Liver (tissue), 9 donors: ENCODE data around the gene KCNK13. TPM values are rescaled to one million over a fixed set of nuclear protein-coding genes. Genes with fewer than 3 reads are reported as not detected.

Experiments
- DNase-seq: peaks from one replicate; pipeline ENCODE4 v3.0.0-alpha.2; 2017; ENCODE audit warnings: low spot score
- H3K27ac ChIP-seq, 2 donors: one replicate each; pipeline ENCODE4 v1.7.0; 2013; ENCODE audit warnings: inconsistent platforms in 2 of 2, low read length in 2 of 2, control low read depth in 1 of 2, low read depth in 1 of 2, mild to moderate bottlenecking in 1 of 2
- H3K27me3 ChIP-seq, 4 donors: one replicate each; pipeline versions ENCODE4 v1.6.1 to v1.7.0; 2013; ENCODE audit warnings: low read length in 3 of 4, inconsistent platforms in 1 of 4, mild to moderate bottlenecking in 1 of 4, moderate library complexity in 1 of 4; ENCODE audit not compliant: control insufficient read depth in 4 of 4, insufficient read depth in 4 of 4
- H3K36me3 ChIP-seq, 4 donors: one replicate each; pipeline versions ENCODE4 v1.6.1 to v1.7.0; 2013; ENCODE audit warnings: low read length in 3 of 4, mild to moderate bottlenecking in 3 of 4, low read depth in 1 of 4, moderate library complexity in 1 of 4; ENCODE audit not compliant: control insufficient read depth in 4 of 4, insufficient read depth in 3 of 4
- H3K4me1 ChIP-seq, 4 donors: one replicate each; pipeline versions ENCODE4 v1.6.1 to v1.7.0; 2013; ENCODE audit warnings: low read length in 3 of 4, mild to moderate bottlenecking in 3 of 4, moderate library complexity in 1 of 4; ENCODE audit not compliant: control insufficient read depth in 4 of 4, insufficient read depth in 4 of 4
- H3K4me3 ChIP-seq, 3 donors: one replicate each; pipeline versions ENCODE4 v1.6.1 to v1.7.0; 2013; ENCODE audit warnings: low read length in 3 of 3, control low read depth in 1 of 3, low read depth in 1 of 3, mild to moderate bottlenecking in 1 of 3
- H3K9ac ChIP-seq, 2 donors: one replicate each; pipeline ENCODE4 v1.7.0; 2013; ENCODE audit warnings: low read length in 2 of 2, mild to moderate bottlenecking in 2 of 2, moderate library complexity in 2 of 2, control low read depth in 1 of 2, low read depth in 1 of 2
- H3K9me3 ChIP-seq, 4 donors: one replicate each; pipeline versions ENCODE4 v1.6.1 to v1.7.0; 2013; ENCODE audit warnings: low read length in 3 of 4; ENCODE audit not compliant: control insufficient read depth in 4 of 4
- EGR1 ChIP-seq, 2 donors: IDR thresholded peaks; 2 replicates each; pipeline ENCODE4 v1.6.1; 2016 to 2018; ENCODE audit warnings: antibody characterized with exemption in 2 of 2, low read depth in 2 of 2
- FOXA1 ChIP-seq: IDR thresholded peaks from 2 replicates; pipeline ENCODE4 v1.6.1; 2016; ENCODE audit warnings: antibody characterized with exemption
- FOXA2 ChIP-seq: IDR thresholded peaks from 2 replicates; pipeline ENCODE4 v1.6.1; 2016; ENCODE audit warnings: antibody characterized with exemption
- HNF4G ChIP-seq: IDR thresholded peaks from 2 replicates; pipeline ENCODE4 v1.6.1; 2016; ENCODE audit warnings: antibody characterized with exemption
- JUND ChIP-seq, 2 donors: IDR thresholded peaks; 2 replicates each; pipeline ENCODE4 v1.6.1; 2016; ENCODE audit warnings: antibody characterized with exemption in 2 of 2
- RAD21 ChIP-seq, 2 donors: IDR thresholded peaks; 2 replicates each; pipeline ENCODE4 v1.6.1; 2016; ENCODE audit warnings: antibody characterized with exemption in 2 of 2, mild to moderate bottlenecking in 2 of 2
- RXRA ChIP-seq, 2 donors: IDR thresholded peaks; 2 replicates each; pipeline ENCODE4 v1.6.1; 2017 to 2018; ENCODE audit warnings: antibody characterized with exemption in 2 of 2, mild to moderate bottlenecking in 1 of 2
- TAF1 ChIP-seq: conservative IDR thresholded peaks from 2 replicates; pipeline ENCODE4 v1.6.1; 2016; ENCODE audit warnings: antibody characterized with exemption, mild to moderate bottlenecking
- YY1 ChIP-seq: IDR thresholded peaks from 2 replicates; pipeline ENCODE4 v1.6.1; 2016; ENCODE audit warnings: antibody characterized with exemption, mild to moderate bottlenecking
- WGBS: extraction: QIAGEN DNeasy Blood & Tissue Kit; methylation state at CpG from one replicate; pipeline ENCODE4 v1.1.7; 2013; 5-methylcytosine and 5-hydroxymethylcytosine counted together
- polyA plus RNA-seq, 2 donors: library from polyadenylated mRNA; stranded (reverse) in 1 of 2; unstranded in 1 of 2; fragments of 200-250 nt in 1 of 2; fragments of >200 nt in 1 of 2; fragmentation: Nextera tagmentation in 1 of 2; extraction: Ambion mirVana in 1 of 2; gene quantifications; one replicate each; pipeline versions ENCODE4 v1.2.1 to v1.2.3, GENCODE V29; 2013 to 2015
- total RNA-seq, 2 donors: library from RNA; depleted of rRNA; stranded (reverse); fragments of >200 nt; gene quantifications; one replicate each; pipeline ENCODE4 v1.2.3, GENCODE V29; 2014
- TF ChIP-seq, protein P1 (sequence below): IDR thresholded peaks from 2 replicates; pipeline ENCODE4 v1.6.1; 2016; ENCODE audit warnings: antibody characterized with exemption, mild to moderate bottlenecking
- TF ChIP-seq, protein P2 (sequence below): IDR thresholded peaks from 2 replicates; pipeline ENCODE4 v1.6.1; 2016; ENCODE audit warnings: antibody characterized with exemption
- TF ChIP-seq, protein P3 (sequence below): IDR thresholded peaks from 2 replicates; pipeline ENCODE4 v1.6.1; 2016; ENCODE audit warnings: antibody characterized with exemption
- TF ChIP-seq, protein P4 (sequence below): IDR thresholded peaks from 2 replicates; pipeline ENCODE4 v1.6.1; 2016; ENCODE audit warnings: antibody characterized with exemption
- TF ChIP-seq, protein P5 (sequence below): fragments of 150-350 bp; IDR thresholded peaks from 2 replicates; pipeline ENCODE4 v1.5.1; 2017; ENCODE audit warnings: improper control_type of control experiment, low read depth, low read length; ENCODE audit not compliant: missing input control
- donor health status: healthy.
- donor health status: healthy.
- donor health status: healthy.
- donor health status: healthy.
- donor health status: healthy.

The KCNK13 gene
- total and polyA plus RNA-seq, 4 donors, result 0.25 to 0.61 (median 0.38) TPM; not detected in 1

DNA sequence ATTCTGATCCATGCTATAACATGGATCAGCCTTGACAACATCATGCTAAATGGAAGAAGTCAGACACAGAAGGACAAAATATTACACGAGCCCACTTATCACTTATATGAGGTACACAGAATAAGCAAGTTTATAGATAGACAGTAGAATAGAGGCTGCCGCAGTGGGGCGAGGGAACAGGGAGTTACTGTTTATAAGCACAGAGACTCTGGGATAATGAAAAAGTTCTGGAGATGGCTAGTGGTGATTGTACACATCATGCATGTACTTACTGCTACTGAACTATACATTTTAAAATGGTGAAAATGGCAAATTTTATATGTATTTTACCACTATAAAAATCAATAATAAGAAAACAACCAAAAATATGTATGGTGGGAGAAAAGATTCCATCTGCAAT lies 99.3 kb downstream of the KCNK13 start:
- H3K4me1 ChIP-seq, result no peaks in the 10 kb centered on the region
- no peak overlapping the region for H3K9ac ChIP-seq
- WGBS, result 88% methylated on average over 3 of the region's 3 CpGs
- peaks cover 0 to 2% (median 0%) of the 10 kb centered on the region in 4 donors for H3K9me3 ChIP-seq
- H3K27me3 ChIP-seq, result no peaks in the 10 kb centered on the region
- no peaks in the 10 kb centered on the region for H3K36me3 ChIP-seq
- no peak for DNase-seq
- no peak overlapping the region for H3K4me3 ChIP-seq
- H3K27ac ChIP-seq, result no peak overlapping the region
- TF ChIP-seq RAD21 (IDR thresholded peaks at IDR 0.05) (no peak), TAF1 (no peak), HNF4G (no peak), EGR1 (IDR thresholded peaks at IDR 0.05; ENCODE audit: low read depth in 2 of 2) (no peak), YY1 (no peak), JUND (IDR thresholded peaks at IDR 0.05) (no peak)
- TF ChIP-seq, protein P1, sequence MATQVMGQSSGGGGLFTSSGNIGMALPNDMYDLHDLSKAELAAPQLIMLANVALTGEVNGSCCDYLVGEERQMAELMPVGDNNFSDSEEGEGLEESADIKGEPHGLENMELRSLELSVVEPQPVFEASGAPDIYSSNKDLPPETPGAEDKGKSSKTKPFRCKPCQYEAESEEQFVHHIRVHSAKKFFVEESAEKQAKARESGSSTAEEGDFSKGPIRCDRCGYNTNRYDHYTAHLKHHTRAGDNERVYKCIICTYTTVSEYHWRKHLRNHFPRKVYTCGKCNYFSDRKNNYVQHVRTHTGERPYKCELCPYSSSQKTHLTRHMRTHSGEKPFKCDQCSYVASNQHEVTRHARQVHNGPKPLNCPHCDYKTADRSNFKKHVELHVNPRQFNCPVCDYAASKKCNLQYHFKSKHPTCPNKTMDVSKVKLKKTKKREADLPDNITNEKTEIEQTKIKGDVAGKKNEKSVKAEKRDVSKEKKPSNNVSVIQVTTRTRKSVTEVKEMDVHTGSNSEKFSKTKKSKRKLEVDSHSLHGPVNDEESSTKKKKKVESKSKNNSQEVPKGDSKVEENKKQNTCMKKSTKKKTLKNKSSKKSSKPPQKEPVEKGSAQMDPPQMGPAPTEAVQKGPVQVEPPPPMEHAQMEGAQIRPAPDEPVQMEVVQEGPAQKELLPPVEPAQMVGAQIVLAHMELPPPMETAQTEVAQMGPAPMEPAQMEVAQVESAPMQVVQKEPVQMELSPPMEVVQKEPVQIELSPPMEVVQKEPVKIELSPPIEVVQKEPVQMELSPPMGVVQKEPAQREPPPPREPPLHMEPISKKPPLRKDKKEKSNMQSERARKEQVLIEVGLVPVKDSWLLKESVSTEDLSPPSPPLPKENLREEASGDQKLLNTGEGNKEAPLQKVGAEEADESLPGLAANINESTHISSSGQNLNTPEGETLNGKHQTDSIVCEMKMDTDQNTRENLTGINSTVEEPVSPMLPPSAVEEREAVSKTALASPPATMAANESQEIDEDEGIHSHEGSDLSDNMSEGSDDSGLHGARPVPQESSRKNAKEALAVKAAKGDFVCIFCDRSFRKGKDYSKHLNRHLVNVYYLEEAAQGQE, result no peak
- TF ChIP-seq, protein P2, sequence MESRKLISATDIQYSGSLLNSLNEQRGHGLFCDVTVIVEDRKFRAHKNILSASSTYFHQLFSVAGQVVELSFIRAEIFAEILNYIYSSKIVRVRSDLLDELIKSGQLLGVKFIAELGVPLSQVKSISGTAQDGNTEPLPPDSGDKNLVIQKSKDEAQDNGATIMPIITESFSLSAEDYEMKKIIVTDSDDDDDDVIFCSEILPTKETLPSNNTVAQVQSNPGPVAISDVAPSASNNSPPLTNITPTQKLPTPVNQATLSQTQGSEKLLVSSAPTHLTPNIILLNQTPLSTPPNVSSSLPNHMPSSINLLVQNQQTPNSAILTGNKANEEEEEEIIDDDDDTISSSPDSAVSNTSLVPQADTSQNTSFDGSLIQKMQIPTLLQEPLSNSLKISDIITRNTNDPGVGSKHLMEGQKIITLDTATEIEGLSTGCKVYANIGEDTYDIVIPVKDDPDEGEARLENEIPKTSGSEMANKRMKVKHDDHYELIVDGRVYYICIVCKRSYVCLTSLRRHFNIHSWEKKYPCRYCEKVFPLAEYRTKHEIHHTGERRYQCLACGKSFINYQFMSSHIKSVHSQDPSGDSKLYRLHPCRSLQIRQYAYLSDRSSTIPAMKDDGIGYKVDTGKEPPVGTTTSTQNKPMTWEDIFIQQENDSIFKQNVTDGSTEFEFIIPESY, result no peak
- TF ChIP-seq, protein P3, sequence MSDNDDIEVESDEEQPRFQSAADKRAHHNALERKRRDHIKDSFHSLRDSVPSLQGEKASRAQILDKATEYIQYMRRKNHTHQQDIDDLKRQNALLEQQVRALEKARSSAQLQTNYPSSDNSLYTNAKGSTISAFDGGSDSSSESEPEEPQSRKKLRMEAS, result no peak

DNA sequence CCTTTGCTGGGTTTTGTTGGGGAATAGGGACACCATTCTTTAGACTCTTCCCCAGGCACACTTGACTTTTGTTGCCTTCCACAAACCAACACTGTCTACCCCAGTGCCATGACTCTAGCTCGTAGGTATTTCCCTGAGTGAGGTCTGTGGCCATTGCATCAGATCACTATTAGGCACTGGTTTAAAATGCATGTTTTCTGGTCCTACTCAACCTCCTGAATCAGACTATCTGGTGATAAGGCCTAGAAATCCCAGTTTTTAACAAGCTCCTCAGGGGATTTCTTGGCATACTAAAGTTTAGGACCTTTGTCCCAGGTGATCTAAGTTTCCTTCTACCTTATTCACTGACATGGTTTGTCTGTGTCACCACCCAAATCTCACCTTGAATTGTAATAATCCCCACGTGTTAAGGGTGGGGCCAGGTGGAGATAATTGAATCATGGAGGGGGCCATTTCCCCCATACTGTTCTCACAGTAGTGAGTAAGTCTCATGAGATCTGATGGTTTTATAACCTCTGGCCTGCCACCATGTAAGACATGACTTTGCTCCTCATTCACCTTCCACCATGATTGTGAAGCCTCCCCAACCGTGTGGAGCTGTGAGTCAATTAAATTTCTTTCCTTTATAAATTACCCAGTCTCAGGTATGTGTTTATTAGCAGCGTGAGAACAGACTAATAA lies 106.8 kb downstream of the KCNK13 start:
- WGBS, result 68% methylated on average over 4 of the region's 4 CpGs
- no peak for TF ChIP-seq FOXA2
- H3K9ac ChIP-seq, result no peak overlapping the region
- no peak overlapping the region for H3K4me3 ChIP-seq
- H3K27ac ChIP-seq, result no peak overlapping the region
- H3K27me3 ChIP-seq, result no peaks in the 10 kb centered on the region
- peaks cover 0 to 2% (median 0%) of the 10 kb centered on the region in 4 donors for H3K9me3 ChIP-seq
- DNase-seq, result no peak
- no peaks in the 10 kb centered on the region for H3K36me3 ChIP-seq
- no peaks in the 10 kb centered on the region for H3K4me1 ChIP-seq

DNA sequence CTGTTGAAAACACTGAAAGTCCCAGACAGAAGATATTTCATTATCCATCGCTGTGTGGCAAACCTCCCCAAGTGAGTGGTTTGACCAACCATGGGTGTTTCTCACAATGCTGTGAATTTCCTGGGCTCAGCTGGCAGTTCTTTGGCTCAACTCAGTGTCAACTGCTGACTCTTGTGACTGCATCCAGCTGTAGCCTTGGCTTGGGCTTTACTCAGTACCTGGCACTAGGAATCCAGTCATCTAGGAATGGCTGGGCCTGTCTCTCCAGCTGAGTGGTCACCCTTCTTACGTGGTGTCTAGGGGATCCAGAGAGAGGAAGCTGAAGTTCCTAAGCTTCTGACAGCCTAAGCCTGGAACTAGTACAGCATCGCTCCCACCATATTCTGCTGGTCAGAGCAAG lies 113.8 kb downstream of the KCNK13 start:
- no peak overlapping the region for H3K9ac ChIP-seq
- H3K4me3 ChIP-seq, result no peak overlapping the region
- TF ChIP-seq, protein P4, sequence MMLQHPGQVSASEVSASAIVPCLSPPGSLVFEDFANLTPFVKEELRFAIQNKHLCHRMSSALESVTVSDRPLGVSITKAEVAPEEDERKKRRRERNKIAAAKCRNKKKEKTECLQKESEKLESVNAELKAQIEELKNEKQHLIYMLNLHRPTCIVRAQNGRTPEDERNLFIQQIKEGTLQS, result no peak
- TF ChIP-seq, protein P2, result no peak
- TF ChIP-seq, protein P1, result no peak
- TF ChIP-seq, protein P5, sequence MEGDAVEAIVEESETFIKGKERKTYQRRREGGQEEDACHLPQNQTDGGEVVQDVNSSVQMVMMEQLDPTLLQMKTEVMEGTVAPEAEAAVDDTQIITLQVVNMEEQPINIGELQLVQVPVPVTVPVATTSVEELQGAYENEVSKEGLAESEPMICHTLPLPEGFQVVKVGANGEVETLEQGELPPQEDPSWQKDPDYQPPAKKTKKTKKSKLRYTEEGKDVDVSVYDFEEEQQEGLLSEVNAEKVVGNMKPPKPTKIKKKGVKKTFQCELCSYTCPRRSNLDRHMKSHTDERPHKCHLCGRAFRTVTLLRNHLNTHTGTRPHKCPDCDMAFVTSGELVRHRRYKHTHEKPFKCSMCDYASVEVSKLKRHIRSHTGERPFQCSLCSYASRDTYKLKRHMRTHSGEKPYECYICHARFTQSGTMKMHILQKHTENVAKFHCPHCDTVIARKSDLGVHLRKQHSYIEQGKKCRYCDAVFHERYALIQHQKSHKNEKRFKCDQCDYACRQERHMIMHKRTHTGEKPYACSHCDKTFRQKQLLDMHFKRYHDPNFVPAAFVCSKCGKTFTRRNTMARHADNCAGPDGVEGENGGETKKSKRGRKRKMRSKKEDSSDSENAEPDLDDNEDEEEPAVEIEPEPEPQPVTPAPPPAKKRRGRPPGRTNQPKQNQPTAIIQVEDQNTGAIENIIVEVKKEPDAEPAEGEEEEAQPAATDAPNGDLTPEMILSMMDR, result no peak
- TF ChIP-seq FOXA1 (no peak), RXRA (IDR thresholded peaks at IDR 0.05) (no peak)

More for the DNA sequence above, 113.8 kb downstream of the KCNK13 start:
- H3K4me1 ChIP-seq, result no peaks in the 10 kb centered on the region
- H3K9me3 ChIP-seq, result no peaks in the 10 kb centered on the region
- no peak overlapping the region for H3K27ac ChIP-seq
- DNase-seq, result no peak
- H3K27me3 ChIP-seq, result no peaks in the 10 kb centered on the region
- H3K36me3 ChIP-seq, result no peaks in the 10 kb centered on the region
- WGBS, result 94% methylated on average over 3 of the region's 3 CpGs
